Occipital lobe (tissue), 2 donors: ENCODE data around the gene FAAP20. TPM values are rescaled to one million over a fixed set of nuclear protein-coding genes. Genes with fewer than 3 reads are reported as not detected.

Experiments
- DNase-seq: peaks from one replicate; lab custom pipeline; 2025; lab: John Stamatoyannopoulos, UW
- total RNA-seq: library from RNA; depleted of rRNA; stranded (reverse); fragments of >200 nt; gene quantifications from one replicate; pipeline ENCODE4 v1.2.3, GENCODE V29; 2014

The FAAP20 gene
- total RNA-seq, 1 donor from 2014 or later: 20.3 TPM

DNA sequence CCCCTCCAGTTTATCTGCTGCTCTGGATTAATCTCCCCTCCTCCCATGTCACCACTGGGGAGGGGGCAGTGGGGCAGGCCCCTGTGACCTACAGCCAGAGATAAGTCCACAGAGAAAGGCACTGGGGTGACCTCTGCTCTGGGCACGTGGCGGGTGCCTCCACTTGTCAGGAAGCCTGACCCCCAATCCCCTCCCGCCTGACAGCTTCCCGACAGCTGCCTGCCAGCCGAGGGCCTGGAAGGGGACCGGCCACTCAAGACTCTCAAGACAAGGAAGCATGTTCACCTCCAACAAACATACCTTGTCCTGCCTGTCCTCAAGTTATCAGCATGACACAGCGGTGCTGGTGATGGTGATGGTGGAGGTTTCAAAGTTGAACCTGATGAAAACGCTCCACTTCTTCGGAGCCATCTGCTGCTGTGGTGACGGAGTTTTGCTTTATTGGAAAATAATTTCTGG, 3.2 kb upstream of the FAAP20 start:
- DNase-seq: no peak

DNA sequence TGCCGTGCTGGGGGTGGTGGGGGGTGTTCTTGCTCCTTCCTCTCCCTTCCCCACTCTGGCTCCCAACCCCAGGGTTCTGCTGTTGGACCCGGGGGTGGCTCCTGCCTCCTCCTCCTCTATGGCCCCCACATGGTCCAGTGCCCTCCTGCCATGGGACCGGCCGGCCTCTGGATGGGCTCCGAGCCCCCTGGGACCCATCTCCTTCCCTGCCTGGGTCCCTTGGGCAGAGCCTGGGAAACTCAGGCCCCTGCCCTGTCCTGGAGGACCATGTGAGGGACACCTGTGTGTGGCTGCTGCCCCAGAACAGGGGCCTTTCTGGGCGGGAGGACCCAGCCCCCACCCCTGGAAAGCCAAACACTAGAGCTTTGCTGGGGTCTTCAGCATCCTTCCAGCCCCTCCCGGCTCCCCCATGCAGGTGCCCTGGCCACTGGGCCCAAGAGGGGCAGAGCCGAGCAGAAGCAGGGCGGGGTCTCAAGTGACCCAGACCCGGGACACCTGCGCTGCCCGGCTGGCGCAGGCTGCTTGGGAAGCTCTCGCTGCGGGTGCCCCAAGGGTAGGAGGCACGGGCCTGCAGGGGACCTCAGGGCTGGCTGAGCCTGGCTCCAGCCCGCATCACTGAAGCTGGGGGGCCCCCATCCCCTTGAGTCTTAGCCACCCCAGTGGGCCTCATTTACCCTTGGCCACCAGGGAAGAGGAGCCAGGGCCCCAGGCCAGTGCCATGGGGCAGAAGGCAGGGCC, 2.5 kb upstream of the FAAP20 start:
- no peak for DNase-seq

DNA sequence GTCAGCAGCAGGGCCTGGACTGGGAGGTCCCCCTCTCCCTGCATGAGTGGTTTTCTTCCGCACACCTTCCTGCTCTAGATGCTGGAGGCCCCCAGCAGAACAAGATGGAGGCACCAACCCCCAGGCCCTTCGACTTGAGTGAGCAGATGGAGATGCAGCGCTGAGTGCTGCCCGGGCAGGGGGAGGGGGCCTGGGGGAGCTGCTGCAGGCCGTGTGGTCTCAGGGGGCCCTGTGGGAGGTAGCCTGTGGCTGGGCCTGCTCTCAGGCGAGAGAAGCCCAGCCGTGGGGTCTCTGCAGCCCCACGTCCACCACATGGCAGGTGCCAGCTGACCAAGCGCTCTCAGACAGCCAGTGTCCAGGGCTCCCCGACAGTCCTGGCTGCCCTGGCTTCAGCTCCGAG, 1.2 kb upstream of the FAAP20 start:
- no peak for DNase-seq

DNA sequence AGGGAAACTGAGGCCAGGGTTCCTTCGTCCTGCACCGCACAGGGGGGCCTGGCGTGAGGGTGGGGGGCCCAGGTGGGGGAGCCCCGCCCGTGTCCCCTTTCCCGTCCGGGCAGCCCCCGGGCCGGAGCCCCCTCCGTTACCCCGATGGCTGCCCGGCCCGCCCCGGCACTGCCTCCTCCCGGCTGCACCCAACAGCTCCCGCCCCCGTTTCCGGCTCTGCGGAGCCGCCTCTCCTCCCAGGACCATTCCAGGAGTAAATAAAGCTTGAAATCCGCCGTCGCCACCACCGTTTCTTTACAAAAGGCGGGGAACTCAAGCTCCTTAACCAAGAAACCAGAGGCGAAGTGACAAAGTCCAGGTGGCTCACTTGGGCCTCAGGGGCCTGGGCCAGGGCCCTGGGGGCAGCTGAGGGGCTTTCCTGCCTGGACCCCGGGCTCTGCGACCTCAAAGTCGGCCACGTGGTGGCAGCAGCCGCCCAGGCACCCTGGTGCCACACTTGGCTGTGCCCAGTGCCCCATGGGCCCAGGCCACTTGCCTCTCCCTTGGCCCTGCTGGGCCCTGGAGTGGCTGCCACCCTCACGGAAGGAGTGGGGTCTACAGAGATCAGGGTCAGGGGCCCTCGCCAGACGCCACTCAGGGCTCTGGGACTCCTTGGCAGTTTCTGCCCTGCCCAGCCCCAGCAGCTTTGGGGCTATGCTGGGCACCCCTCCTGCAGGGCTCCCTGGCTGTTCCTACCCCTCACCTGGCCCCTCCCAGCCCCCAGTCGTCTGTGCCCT, 514 bp upstream of the FAAP20 start:
- peak; percentile 76 for DNase-seq

DNA sequence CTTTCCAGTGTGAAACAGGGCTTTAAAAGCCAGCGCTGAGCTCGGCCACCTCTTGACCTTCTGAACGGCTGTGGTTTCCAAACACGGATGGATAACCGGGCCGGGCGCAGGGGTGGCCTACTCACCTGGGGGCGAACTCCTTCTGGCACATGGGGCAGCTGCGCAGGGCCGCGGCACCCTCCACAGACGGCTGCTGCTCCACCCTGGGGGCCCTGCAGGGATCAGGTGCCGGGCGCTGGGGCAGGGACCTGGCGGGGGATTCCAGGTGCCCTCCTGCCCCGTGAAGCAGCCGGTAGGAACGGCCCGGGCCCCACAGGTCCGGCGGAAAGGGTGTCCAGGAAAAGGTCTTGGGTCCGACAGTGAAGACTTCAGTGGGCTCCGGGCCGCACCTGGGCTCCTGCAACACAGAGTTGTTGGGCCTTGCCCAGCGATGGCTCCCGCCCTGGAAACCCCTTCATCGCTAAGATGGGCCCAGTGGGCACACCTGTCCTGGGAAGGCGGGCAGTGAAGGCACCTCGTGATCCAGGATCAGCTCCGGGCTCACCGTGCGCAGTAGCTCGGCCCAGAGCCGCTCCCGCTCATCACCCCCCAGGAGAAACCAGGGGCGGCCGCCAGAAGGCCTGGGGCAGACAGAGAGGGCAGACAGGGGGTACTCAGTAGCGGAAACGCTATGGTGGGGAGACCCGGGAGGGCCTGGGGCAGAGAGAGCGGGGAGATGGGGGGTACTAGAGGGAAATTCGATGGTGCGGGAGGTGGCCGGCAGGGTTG, 874 bp downstream of the FAAP20 start:
- DNase-seq: no peak

DNA sequence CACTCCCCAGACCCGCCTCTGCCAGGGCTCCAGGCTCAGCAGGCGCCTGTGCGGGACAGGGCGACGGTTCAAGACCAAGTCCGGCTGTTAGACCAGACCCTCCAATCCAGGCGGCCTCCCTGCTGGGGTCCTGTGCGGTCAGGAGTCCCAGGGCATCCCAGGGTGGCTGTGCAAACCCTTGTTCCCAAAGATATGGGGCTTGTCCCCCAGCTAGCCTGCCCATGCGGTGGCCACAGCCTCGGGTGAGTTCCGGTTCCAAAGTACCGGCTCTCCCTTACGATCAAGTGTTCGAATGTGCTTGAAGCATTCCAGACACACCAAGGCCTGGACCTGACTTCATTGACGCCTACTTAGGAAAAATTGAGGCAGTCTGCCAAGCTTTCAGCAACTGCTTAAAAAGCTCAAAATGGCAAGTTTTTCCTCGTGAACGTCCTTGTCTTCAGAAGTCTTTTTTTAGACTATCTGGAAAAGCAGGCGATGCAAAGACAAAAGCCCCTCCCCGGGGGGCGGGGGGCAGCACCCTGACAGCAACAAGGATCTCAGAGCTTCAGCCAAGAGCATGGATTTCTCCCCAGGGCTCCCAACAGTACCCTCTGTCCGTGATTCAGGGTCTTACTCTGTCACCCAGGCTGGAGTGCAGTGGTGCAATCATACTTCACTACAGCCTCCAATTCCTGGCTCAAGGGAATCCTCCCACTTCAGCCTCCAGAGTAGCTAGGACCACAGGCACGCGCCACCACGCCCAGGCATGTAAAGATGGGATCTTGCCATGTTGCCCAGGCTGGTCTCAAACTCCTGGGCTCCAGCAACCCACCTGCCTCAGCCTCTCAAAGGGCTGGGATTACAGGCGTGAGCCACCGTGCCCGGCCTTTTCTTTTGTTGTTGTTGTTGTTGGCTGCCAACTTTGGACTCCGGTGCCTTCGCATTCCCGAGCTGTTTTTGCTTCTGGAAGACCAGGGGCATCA, 2.3 kb downstream of the FAAP20 start:
- no peak for DNase-seq

DNA sequence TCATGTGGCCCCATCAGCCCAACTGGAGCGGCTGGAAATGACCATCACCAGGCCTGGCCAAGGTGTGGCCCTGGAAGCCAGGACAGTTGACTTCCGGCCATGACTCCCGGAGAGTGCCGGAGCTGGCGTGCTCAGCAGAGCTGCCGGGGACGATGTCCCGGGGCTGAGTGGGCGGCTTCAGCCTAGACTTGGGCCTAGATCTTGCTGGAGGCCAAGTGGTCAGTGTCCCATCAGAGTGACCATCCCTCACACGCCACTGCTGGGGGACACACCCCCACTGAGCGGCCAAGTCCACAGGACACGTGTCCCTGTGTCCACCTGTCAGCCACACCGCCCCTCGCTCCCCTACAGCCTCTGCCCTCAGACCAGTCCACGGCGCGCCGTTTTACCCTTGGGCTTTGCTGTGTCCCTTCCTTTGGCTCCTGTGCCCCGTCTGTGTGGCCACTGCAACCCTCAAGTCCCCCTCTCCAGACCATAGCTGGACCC, 4.0 kb downstream of the FAAP20 start:
- DNase-seq: no peak

DNA sequence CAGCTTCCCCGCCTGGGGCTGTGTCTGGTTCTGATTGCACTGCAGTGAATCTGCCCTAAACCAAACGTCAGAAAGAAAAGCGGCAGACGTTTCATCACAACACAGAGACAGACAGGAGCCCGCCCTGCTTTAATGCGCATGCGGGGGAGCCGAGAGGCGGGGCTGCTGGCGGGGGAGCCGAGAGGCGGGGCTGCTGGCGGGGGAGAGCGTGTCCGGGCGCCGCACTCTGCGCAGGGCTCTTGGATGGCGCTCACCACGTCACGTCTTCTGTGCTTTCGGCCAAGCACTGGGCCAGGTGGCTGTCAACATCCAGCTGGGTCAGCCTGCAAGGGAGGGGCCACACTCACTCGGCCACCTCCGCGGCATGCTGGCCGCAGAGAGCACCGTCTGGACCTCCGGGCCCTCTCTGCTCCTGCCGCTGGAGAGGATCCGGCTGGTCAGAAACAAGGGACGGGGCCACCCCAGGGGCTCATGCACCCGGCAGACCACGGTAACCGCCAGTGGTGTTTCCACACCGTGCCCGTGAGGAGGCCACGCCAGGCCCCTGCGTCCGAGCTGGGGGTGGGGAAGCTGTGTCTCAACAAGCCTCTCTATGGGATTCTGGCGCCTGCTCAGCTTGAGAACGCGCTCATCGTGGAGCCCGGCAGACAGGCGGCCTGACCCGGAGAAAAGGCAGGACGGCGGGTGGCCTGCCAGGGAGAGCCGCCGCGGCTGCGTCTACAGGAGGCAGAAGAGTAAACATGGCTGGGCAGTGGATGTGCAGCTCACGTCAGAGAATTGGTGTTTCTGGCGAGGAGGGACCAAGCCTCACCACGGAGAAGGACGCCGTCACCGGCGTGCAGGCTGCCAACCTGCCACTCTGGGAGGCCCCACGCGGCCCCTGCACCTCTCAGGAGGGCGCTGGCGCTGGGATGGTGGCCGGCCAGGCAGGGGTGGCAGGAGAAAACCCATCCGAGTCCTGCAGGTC, 4.8 kb downstream of the FAAP20 start:
- DNase-seq: peak; percentile 94

DNA sequence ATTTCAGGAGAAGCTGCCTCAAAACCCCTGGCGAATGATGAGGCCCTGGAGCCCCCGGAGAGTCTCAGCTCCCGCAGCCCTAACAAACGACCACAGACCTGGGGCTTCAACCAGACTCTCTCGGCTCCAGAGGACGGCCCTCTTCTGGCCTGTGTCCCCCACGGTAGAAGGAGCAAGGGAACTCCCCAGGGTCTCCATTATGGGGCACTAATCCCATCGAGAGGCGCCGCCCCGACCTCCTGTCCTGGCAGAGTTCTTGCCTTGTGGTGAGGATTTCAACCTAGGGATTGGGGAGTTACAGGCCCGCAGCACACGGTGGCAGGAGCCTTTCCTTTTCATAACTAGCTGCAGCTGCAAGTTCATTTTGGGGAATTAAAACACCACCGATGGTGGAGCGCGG, 6.2 kb downstream of the FAAP20 start:
- DNase-seq: no peak

DNA sequence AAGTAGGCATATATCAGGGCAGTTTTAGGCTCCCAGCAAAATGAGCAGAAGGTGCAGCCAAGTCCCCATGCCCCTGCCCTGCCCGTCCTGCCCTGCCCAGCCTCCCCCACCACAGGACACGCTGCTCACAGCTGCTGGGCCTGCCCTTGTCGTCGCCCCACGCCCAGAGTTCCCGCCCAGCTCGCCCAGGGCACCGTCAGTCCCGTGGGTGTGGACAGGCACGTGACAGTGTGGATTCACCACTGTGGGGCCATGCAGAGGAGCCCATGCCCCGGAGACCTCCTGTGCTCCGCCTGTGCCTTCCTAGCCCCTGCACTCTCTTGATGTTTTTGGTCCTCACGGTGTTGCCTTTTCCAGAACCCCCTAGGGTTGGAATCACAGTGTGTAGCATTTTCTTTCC, 7.0 kb downstream of the FAAP20 start:
- no peak for DNase-seq

DNA sequence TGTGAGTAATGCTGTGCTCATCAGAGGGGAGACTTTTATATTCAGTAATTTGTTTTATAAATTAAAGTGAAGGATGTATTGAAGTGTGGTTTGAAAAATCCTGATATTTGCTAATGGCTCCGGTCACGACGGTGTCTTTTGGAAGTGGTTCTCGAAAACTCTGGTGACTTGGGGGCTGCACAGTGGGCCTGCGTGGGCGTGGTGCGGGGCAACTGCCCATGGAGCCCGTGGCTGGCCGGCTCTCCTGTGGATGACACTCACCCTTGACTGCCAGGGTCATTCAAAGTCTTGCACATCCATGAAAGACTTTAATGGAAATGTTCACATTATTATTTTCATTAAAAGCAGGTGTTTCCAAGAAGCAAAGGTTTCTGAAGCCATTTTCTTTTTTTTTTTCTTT, 7.7 kb downstream of the FAAP20 start:
- DNase-seq: no peak

DNA sequence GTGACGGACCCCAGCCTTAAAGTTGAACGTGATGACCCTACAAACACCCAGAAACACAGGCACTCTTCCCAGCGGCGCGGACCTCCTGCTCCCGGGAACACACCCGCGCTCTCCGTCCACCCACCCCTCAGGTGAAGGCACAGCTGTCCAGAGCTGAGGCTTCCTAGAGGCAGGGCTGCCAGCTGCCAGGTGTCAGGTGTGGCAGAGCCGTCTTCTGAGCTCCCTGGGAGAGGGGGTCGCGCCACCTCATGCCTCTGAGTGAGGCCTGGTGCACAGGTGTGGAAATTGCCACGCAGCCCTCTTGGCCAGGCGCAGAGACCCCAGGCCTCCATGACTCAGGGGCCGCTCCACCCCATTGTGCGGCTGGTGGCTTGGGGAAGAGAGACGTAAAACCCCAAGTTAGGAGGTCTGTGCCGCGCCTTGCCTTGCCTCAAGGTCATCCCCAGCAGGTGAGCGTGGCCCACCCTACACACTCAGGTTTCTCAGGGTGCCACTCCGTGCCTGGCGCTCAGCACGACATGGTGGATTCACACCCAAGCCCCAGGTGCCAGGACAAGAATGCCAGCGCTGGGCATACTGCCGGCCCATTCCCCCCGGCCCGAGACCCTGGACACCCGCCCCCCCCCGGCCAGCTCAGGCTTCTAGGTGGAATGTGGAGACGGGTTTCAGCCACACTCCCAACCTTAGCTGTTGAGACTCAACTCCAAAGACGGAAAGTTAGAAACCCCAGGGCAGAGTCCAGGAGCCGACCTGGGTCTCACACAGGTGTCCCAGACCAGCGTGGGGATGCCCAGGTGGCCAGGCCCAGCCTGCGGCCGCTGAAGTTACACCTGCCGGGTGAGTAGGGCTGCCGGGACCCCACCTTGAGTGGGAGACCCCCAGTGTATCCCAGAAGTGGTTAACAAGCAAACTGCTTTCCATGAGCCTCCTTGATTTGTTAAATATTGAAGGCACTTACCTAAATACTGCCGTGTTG, 8.4 kb downstream of the FAAP20 start:
- no peak for DNase-seq

DNA sequence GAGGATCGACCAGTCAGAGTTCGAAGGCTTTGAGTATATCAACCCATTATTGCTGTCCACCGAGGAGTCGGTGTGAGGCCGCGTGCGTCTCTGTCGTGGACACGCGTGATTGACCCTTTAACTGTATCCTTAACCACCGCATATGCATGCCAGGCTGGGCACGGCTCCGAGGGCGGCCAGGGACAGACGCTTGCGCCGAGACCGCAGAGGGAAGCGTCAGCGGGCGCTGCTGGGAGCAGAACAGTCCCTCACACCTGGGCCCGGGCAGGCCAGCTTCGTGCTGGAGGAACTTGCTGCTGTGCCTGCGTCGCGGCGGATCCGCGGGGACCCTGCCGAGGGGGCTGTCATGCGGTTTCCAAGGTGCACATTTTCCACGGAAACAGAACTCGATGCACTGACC, 9.6 kb downstream of the FAAP20 start:
- no peak for DNase-seq

DNA sequence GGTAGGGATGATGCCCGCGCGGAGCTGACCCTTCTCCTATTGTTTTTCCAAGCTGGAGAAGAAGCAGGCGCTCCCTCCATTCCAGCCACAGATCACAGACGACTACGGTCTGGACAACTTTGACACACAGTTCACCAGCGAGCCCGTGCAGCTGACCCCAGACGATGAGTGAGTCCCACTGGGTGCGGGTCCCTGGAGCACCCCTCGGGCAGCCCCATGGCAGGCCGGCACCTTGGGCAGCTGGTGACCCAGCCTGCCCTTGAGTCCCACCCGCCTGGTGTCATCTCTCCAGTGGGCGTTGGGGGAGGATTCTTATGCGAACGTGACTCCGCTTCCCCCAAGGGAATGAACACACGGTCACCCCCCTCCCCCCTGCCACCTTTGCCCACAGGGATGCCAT, 10.0 kb downstream of the FAAP20 start:
- DNase-seq: no peak

DNA sequence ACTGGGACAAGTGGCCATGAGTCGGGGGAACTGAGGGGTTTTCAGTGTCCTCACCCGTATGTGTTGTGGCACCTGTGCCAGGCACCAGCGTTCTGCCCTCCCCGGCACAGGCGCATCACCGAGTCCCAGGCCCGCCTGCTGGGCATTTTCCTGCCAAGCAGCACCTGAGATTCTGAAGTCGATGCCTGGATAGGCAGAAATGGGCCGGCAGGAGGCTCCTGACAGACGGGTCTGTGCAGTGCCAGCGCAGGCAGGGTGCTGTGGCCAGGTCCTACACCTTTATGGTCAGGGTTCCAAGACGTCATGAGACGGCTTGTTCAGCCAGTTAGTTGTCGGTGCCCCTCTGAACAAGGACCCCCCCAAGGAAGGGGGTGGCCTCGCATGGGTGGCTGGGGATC, 10.6 kb downstream of the FAAP20 start:
- DNase-seq: no peak

DNA sequence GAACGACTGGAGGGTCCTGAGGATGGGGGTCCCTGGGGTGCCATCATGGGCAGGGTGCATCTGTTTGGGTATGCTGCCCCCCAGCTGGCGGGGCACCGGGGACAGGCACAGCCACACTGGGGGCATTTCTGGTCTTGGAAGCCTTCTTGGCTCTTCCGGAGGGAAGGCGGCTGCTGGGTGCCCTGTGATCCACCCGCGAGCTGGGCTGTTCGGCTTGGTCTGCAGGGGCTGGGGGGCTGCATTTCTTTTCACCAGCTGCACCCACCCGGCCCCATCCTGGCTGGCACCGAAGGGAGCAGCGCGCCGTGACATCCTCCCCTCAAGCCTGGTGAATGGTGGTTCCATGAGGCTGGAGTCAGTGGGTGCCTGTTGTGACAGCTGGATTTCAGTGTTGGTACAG, 12.2 kb downstream of the FAAP20 start:
- DNase-seq: no peak

DNA sequence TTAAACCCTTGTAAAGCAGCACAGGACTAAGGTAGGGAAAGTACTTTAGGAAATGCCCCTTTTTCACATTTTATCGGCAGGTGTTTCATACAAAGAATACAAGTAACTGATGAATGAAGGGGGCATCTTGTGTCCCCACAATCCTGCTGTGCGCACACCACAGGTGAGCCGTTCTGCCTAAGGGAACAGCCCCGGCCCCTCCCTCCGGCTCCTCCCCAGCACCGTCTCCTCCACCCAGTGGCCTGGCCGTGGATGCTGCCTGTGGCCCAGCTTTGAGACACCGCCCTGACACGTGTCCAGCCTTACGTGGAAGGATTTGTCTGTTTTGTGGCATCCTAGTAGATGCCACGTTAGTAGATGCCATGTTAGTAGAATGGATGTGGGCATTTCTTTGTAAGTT, 12.8 kb downstream of the FAAP20 start:
- no peak for DNase-seq

DNA sequence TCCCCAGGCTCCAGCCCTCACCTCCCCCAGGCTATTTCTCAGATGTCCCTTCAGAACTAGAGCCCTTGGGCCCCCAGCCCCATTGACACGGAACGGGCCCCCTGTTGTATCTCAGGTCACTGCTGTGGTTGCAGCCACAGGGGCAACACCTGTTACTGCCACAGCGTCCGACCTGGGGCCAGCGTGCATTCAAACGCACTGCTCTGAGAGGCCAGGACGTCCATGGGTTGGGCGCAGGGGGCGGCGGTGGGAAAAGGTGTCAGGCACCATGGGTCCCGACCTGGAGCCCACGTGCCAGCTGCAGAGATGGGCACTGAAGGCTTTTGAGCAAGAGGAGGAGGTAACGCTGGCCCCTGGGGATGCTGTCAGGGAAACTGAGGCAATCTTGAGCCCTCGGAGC, 13.3 kb downstream of the FAAP20 start:
- no peak for DNase-seq
